PC-3 (cell line): ENCODE data around the gene MBD3. TPM values are rescaled to one million over a fixed set of nuclear protein-coding genes. Genes with fewer than 3 reads are reported as not detected.

Experiments used
- ATAC-seq: fragments of 200-7000 bp; cut with Tn5 transposase; 2 replicates; pipeline ENCODE4 v1.9.1; 2020; ENCODE audit warnings: mild to moderate bottlenecking, moderate library complexity
- BruUV-seq: library from RNA; stranded (reverse); fragments of 400-500 nt; replicated peaks from 2 replicates; lab custom pipeline; 2021; lab: Mats Ljungman, UMichigan
- CTCF ChIA-PET: fragments of 300-600 bp; sonication (Branson Sonifier 250); formaldehyde crosslinking; loops from one replicate; lab custom pipeline; 2022; ENCODE audit warnings: antibody characterized with exemption; lab: Charles Lee
- POLR2A ChIA-PET: fragments of 300-600 bp; sonication (Branson Sonifier 250); formaldehyde crosslinking; loops from one replicate; lab custom pipeline; 2022; ENCODE audit warnings: antibody characterized with exemption; ENCODE audit not compliant: unreplicated experiment; lab: Charles Lee
- DNase-seq: peaks from one replicate; pipeline ENCODE4 v3.0.0-alpha.2; 2015
- H2AFZ ChIP-seq: fragments of 300-600 bp; sonication (generic); 2 replicates; pipeline ENCODE4 v1.6.0; 2016; ENCODE audit warnings: antibody characterized with exemption, low read length
- H3F3A ChIP-seq: fragments of 300-600 bp; sonication (generic); one replicate; pipeline ENCODE4 v1.6.0; 2017; ENCODE audit warnings: antibody characterized with exemption, low read length, control low read depth, mild to moderate bottlenecking; ENCODE audit not compliant: unreplicated experiment
- H3K27ac ChIP-seq: fragments of 300-600 bp; sonication (generic); 2 replicates; pipeline ENCODE4 v1.5.1; 2016; ENCODE audit warnings: mild to moderate bottlenecking, low read length
- H3K27me3 ChIP-seq: fragments of 300-600 bp; sonication (generic); 2 replicates; pipeline ENCODE4 v1.6.1; 2016; ENCODE audit warnings: low read length, mixed read lengths
- H3K36me3 ChIP-seq: fragments of 300-600 bp; sonication (generic); 2 replicates; pipeline ENCODE4 v1.6.1; 2016; ENCODE audit warnings: low read depth, mixed run types, low read length, mixed read lengths
- H3K4me1 ChIP-seq: fragments of 300-600 bp; sonication (generic); 2 replicates; pipeline ENCODE4 v1.5.1; 2016; ENCODE audit warnings: low read length; ENCODE audit not compliant: insufficient read depth
- H3K4me2 ChIP-seq: fragments of 300-600 bp; sonication (generic); 2 replicates; pipeline ENCODE4 v1.6.0; 2016; ENCODE audit warnings: low read length
- H3K4me3 ChIP-seq: fragments of 300-600 bp; sonication (generic); 2 replicates; pipeline ENCODE4 v1.5.1; 2016; ENCODE audit warnings: mild to moderate bottlenecking, low read length, mixed read lengths
- H3K79me2 ChIP-seq: fragments of 300-600 bp; sonication (generic); 2 replicates; pipeline ENCODE4 v1.6.1; 2017; ENCODE audit warnings: low read length, mixed read lengths
- H3K9ac ChIP-seq: fragments of 300-600 bp; sonication (generic); 2 replicates; pipeline ENCODE4 v1.6.0; 2016; ENCODE audit warnings: mild to moderate bottlenecking, low read length
- H3K9me2 ChIP-seq: fragments of 300-600 bp; sonication (generic); replicated peaks from 2 replicates; pipeline ENCODE4 v1.6.1; 2016; ENCODE audit warnings: mixed run types, low read length, mixed read lengths
- H3K9me3 ChIP-seq: fragments of 300-600 bp; sonication (generic); 2 replicates; pipeline ENCODE4 v1.6.1; 2016; ENCODE audit warnings: low read length, mixed read lengths
- H4K20me1 ChIP-seq: fragments of 300-600 bp; sonication (generic); 2 replicates; pipeline ENCODE4 v1.6.1; 2016; ENCODE audit warnings: low read length, mixed read lengths
- CTCF ChIP-seq: fragments of 300-600 bp; sonication (generic); conservative IDR thresholded peaks from 2 replicates; pipeline ENCODE4 v1.5.1; 2017; ENCODE audit warnings: antibody characterized with exemption, low read depth, mild to moderate bottlenecking, low read length
- EZH2 ChIP-seq: fragments of 300-600 bp; sonication (generic); IDR thresholded peaks from one replicate; pipeline ENCODE4 v1.6.1; 2017; ENCODE audit warnings: antibody characterized with exemption, mild to moderate bottlenecking, low read length; ENCODE audit not compliant: unreplicated experiment
- EZH2phosphoT487 ChIP-seq: fragments of 300-600 bp; sonication (generic); IDR thresholded peaks from 2 replicates; pipeline ENCODE4 v1.6.1; 2018; ENCODE audit warnings: mild to moderate bottlenecking, antibody characterized with exemption, low read length, borderline replicate concordance
- intact Hi-C: fragments of 100-400 bp; cut with micrococcal nuclease; formaldehyde crosslinking; loops from 2 replicates; pipeline ENCODE4 v1.9.0; 2023
- total RNA-seq: library from RNA; depleted of rRNA; stranded (reverse); fragments of >200 nt; gene quantifications from 2 replicates; pipeline ENCODE4 v1.2.3, GENCODE V29; 2014

MBD3 gene
- total RNA-seq, 1 experiment from 2014 or later, result 131 TPM

- Histone ChIP-seq H3K9ac (no peak overlapping the region), H3K4me3 (no peak overlapping the region), H2AFZ (no peak overlapping the region), H3K4me2 (no peak overlapping the region), H3K27ac (no peak overlapping the region), H3F3A (no peaks in the 10 kb centered on the region), H3K9me2 (no peaks in the 10 kb centered on the region), H3K36me3 (no peaks in the 10 kb centered on the region), H3K27me3 (no peaks in the 10 kb centered on the region), H3K79me2 (no peaks in the 10 kb centered on the region), H3K9me3 (no peaks in the 10 kb centered on the region), H3K4me1 (no peaks in the 10 kb centered on the region), H4K20me1 (no peaks in the 10 kb centered on the region; the same call in 1 of the 2 replicates)
- intact Hi-C loops, result no loop called here
- TF ChIP-seq EZH2, result no peak
- no peak for TF ChIP-seq CTCF
- TF ChIP-seq EZH2phosphoT487, result no peak
- no peak for ATAC-seq
- ChIA-PET CTCF (no interaction called here), POLR2A (no interaction called here)
- DNase-seq, result no peak
- no TSS peak for BruUV-seq
Observed at GRCh38 chr19:1554968-1555367, 37.7 kb downstream of the MBD3 start.

- CTCF ChIA-PET, result no interaction called here
Observed at GRCh38 chr19:1553415-1553814, 39.2 kb downstream of the MBD3 start.

More at GRCh38 chr19:1553415-1553814, 39.2 kb downstream of the MBD3 start:
- Histone ChIP-seq H3K4me3 (no peak overlapping the region), H3K4me1 (no peaks in the 10 kb centered on the region), H3K9me3 (no peaks in the 10 kb centered on the region), H3K79me2 (no peaks in the 10 kb centered on the region), H3K27me3 (no peaks in the 10 kb centered on the region), H3F3A (no peaks in the 10 kb centered on the region), H3K27ac (no peak overlapping the region), H2AFZ (no peak overlapping the region), H3K4me2 (no peak overlapping the region), H4K20me1 (no peaks in the 10 kb centered on the region), H3K36me3 (no peaks in the 10 kb centered on the region), H3K9me2 (no peaks in the 10 kb centered on the region), H3K9ac (no peak overlapping the region)
- POLR2A ChIA-PET, result interaction anchor here (0.5 kb wide), 1 partner anchor 245 kb away, joined by 4 read pairs; no protein-coding TSS in a partner anchor
- ATAC-seq (no peak), DNase-seq (no peak)
- intact Hi-C loops, result no loop called here
- no TSS peak for BruUV-seq
- no peak for TF ChIP-seq EZH2
- TF ChIP-seq CTCF, result no peak
- TF ChIP-seq EZH2phosphoT487, result no peak
